MCF 10A (cell line): ENCODE results near the gene CYP19A1. TPM values are rescaled to one million over a fixed set of nuclear protein-coding genes. Genes with fewer than 3 reads are reported as not detected.

ENCODE experiments used
- BruUV-seq: library from RNA; stranded (reverse); fragments of 400-500 nt; replicated peaks from 2 replicates; lab custom pipeline; 2021; lab: Mats Ljungman, UMichigan
- CTCF ChIA-PET: fragments of 300-600 bp; sonication (Branson Sonifier 250); formaldehyde crosslinking; extraction: SDS; loops from one replicate; lab custom pipeline; 2021; ENCODE audit warnings: antibody characterized with exemption, inconsistent platforms; lab: Yijun Ruan, JAX
- POLR2A ChIA-PET: fragments of 300-600, 350-650 bp; sonication (Branson Sonifier 250); formaldehyde crosslinking; extraction: SDS; loops from one replicate; lab custom pipeline; 2020; ENCODE audit warnings: antibody characterized with exemption, inconsistent platforms; lab: Yijun Ruan, JAX
- DNase-seq: peaks from one replicate; pipeline ENCODE4 v3.0.0-alpha.2; 2018; ENCODE audit not compliant: unreplicated experiment
- H3K27ac Mint-ChIP-seq: one replicate; pipeline ENCODE4 v1.8.0; 2022; ENCODE audit warnings: mild to moderate bottlenecking, low read depth, mixed read lengths; ENCODE audit not compliant: unreplicated experiment
- H3K27me3 Mint-ChIP-seq: one replicate; pipeline ENCODE4 v1.8.0; 2022; ENCODE audit warnings: mixed read lengths; ENCODE audit not compliant: insufficient read depth, unreplicated experiment
- H3K36me3 Mint-ChIP-seq: one replicate; pipeline ENCODE4 v1.8.0; 2022; ENCODE audit warnings: mild to moderate bottlenecking, moderate library complexity, mixed read lengths; ENCODE audit not compliant: insufficient read depth, unreplicated experiment
- H3K4me1 Mint-ChIP-seq: one replicate; pipeline ENCODE4 v1.8.0; 2022; ENCODE audit warnings: mixed read lengths; ENCODE audit not compliant: insufficient read depth, unreplicated experiment
- H3K4me3 Mint-ChIP-seq: one replicate; pipeline ENCODE4 v1.8.0; 2022; ENCODE audit warnings: mild to moderate bottlenecking, moderate library complexity, mixed read lengths; ENCODE audit not compliant: unreplicated experiment
- H3K9me3 Mint-ChIP-seq: one replicate; pipeline ENCODE4 v1.8.0; 2022; ENCODE audit warnings: mixed read lengths; ENCODE audit not compliant: unreplicated experiment
- intact Hi-C: fragments of 100-400 bp; cut with micrococcal nuclease; formaldehyde crosslinking; loops from 2 replicates; pipeline ENCODE4 v1.14.1; 2022
- total RNA-seq: library from RNA; stranded (reverse); gene quantifications from 2 replicates; pipeline ENCODE4 v1.2.3, GENCODE V29; 2022
- TF ChIP-seq, protein P1 (sequence below): fragments of 200-600 bp; IDR thresholded peaks from one replicate; pipeline ENCODE4 v1.8.0; 2022; ENCODE audit warnings: antibody characterized with exemption, mild to moderate bottlenecking; ENCODE audit not compliant: unreplicated experiment

The CYP19A1 gene
- total RNA-seq, 1 experiment from 2014 or later, result not detected

DNA sequence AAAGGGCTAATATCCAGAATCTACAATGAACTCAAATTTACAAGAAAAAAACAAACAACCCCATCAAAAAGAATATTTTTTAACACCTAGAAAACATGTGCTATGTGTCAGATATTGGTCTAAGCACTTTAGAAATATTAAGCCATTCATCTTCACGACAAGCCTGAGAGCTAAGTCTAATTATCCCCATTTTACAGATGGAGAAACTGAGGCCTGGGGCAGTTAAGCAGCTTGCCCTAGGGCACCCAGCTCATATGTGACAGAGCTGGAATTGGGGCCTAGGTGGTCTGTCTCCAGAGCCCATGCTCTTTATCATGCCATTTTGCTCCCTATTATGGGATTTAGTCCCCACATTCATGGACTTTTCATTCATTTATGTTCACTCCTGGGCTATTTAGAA is 92.8 kb downstream of the CYP19A1 start:
- H3K27me3 Mint-ChIP-seq, result no peaks in the 10 kb centered on the region
- no peak overlapping the region for H3K4me3 Mint-ChIP-seq
- TF ChIP-seq, protein P1, sequence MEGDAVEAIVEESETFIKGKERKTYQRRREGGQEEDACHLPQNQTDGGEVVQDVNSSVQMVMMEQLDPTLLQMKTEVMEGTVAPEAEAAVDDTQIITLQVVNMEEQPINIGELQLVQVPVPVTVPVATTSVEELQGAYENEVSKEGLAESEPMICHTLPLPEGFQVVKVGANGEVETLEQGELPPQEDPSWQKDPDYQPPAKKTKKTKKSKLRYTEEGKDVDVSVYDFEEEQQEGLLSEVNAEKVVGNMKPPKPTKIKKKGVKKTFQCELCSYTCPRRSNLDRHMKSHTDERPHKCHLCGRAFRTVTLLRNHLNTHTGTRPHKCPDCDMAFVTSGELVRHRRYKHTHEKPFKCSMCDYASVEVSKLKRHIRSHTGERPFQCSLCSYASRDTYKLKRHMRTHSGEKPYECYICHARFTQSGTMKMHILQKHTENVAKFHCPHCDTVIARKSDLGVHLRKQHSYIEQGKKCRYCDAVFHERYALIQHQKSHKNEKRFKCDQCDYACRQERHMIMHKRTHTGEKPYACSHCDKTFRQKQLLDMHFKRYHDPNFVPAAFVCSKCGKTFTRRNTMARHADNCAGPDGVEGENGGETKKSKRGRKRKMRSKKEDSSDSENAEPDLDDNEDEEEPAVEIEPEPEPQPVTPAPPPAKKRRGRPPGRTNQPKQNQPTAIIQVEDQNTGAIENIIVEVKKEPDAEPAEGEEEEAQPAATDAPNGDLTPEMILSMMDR, result no peak
- peaks cover 6% of the 10 kb centered on the region for H3K4me1 Mint-ChIP-seq
- ChIA-PET CTCF (no interaction called here), POLR2A (interaction anchor here (1.0 kb wide), 1 partner anchor 16 kb away, joined by 3 read pairs; no protein-coding TSS in a partner anchor)
- no peaks in the 10 kb centered on the region for H3K9me3 Mint-ChIP-seq
- no TSS peak for BruUV-seq
- no peak for DNase-seq
- H3K27ac Mint-ChIP-seq, result no peak overlapping the region
- intact Hi-C loops, result no loop called here
- H3K36me3 Mint-ChIP-seq, result no peaks in the 10 kb centered on the region

GRCh38 chr15:51244423-51244869 is 94.0 kb downstream of the CYP19A1 start:
- TF ChIP-seq, protein P1, result no peak
- ChIA-PET CTCF (no interaction called here), POLR2A (no interaction called here)
- H3K4me3 Mint-ChIP-seq, result no peak overlapping the region
- H3K27me3 Mint-ChIP-seq, result no peaks in the 10 kb centered on the region
- H3K27ac Mint-ChIP-seq, result no peak overlapping the region
- no TSS peak for BruUV-seq
- intact Hi-C loops, result no loop called here
- H3K9me3 Mint-ChIP-seq, result no peaks in the 10 kb centered on the region
- DNase-seq, result no peak
- H3K36me3 Mint-ChIP-seq, result no peaks in the 10 kb centered on the region
- H3K4me1 Mint-ChIP-seq, result peaks cover 6% of the 10 kb centered on the region

GRCh38 chr15:51243774-51244173 is 94.6 kb downstream of the CYP19A1 start:
- peaks cover 6% of the 10 kb centered on the region for H3K4me1 Mint-ChIP-seq
- H3K27ac Mint-ChIP-seq, result no peak overlapping the region
- BruUV-seq, result no TSS peak
- no peaks in the 10 kb centered on the region for H3K27me3 Mint-ChIP-seq
- H3K36me3 Mint-ChIP-seq, result no peaks in the 10 kb centered on the region
- TF ChIP-seq, protein P1, result no peak
- POLR2A ChIA-PET, result no interaction called here
- H3K9me3 Mint-ChIP-seq, result no peaks in the 10 kb centered on the region
- CTCF ChIA-PET, result no interaction called here
- intact Hi-C loops, result no loop called here
- DNase-seq, result peak; percentile 65
- no peak overlapping the region for H3K4me3 Mint-ChIP-seq

DNA sequence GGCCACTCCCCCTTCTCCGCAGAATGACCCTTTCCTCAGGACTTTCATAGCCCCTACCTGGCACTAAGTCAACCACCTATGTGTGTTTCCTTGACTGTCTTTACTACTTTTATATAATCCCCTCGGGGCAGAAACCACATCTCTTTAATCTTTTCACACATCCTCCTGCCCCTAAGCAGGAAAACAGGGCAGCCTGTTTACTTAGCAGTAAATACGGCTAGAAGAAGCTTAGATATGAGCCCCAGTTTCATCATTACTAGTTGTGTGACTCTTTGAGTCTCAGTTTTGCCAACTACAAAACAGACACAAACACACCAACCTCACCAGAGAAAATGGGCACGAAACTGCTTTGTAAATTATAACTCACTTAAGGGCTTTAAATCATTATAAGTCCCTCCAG is 98.3 kb downstream of the CYP19A1 start:
- no peak overlapping the region for H3K27ac Mint-ChIP-seq
- H3K4me1 Mint-ChIP-seq, result peaks cover 11% of the 10 kb centered on the region
- no peak for DNase-seq
- ChIA-PET CTCF (interaction anchor here (0.6 to 1.2 kb wide), 3 partner anchors 10 to 349 kb away, joined by 3 read pairs; no protein-coding TSS in a partner anchor), POLR2A (interaction anchor here (1.6 kb wide), 1 partner anchor 17 kb away, joined by 3 read pairs; no protein-coding TSS in a partner anchor)
- TF ChIP-seq, protein P1, result no peak
- H3K27me3 Mint-ChIP-seq, result no peaks in the 10 kb centered on the region
- no TSS peak for BruUV-seq
- H3K36me3 Mint-ChIP-seq, result no peaks in the 10 kb centered on the region
- intact Hi-C loops, result no loop called here
- H3K4me3 Mint-ChIP-seq, result no peak overlapping the region
- no peaks in the 10 kb centered on the region for H3K9me3 Mint-ChIP-seq
